Measurements from ENCODE around the gene CATSPER1.

DNA sequence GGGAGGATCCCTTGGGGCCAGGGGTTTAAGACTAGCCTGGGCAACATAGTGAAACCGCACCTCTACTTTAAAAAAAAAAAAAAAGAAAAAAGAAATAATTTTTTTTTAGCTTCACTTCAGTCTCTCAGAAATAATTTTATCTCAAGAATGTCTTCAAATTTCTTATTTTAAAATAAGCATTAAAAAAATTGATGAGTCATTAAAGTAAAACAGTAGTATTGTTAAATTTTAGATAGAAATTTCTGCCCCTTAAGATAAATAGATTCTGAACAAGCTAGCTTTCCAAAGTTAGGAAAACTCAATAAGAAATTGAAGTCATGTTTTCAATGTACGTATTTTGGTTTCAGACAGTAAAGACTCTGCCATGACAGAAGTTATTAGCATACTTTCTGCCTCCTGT is 36.1 kb upstream of the CATSPER1 start:
- TF ChIP-seq CTCF (conservative IDR thresholded peaks at IDR 0.05): no peak
- TF ChIP-seq EZH2 (IDR thresholded peaks at IDR 0.05; ENCODE audit: low read depth): no peak
